ENCODE results near the gene IER2.

DNA sequence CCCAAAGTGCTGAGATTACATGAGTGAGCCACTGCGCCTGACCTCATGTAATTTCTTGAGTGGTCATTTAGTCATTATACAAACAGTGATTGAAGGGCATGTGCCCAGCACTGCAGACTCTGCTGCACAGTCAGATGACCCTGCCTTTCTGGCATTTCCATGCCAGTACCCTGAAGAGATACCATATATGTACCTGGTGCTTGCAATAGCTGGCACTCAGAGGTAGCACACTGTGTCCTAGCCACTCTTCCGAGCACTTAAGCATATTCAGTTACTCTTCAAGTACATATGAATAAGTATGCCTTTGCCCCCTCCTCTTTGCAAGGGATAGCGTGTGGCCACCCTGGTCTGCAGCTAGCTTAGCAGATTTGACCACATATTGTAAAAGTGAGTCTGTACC is 15.6 kb upstream of the IER2 start:
- TF ChIP-seq, protein P1, sequence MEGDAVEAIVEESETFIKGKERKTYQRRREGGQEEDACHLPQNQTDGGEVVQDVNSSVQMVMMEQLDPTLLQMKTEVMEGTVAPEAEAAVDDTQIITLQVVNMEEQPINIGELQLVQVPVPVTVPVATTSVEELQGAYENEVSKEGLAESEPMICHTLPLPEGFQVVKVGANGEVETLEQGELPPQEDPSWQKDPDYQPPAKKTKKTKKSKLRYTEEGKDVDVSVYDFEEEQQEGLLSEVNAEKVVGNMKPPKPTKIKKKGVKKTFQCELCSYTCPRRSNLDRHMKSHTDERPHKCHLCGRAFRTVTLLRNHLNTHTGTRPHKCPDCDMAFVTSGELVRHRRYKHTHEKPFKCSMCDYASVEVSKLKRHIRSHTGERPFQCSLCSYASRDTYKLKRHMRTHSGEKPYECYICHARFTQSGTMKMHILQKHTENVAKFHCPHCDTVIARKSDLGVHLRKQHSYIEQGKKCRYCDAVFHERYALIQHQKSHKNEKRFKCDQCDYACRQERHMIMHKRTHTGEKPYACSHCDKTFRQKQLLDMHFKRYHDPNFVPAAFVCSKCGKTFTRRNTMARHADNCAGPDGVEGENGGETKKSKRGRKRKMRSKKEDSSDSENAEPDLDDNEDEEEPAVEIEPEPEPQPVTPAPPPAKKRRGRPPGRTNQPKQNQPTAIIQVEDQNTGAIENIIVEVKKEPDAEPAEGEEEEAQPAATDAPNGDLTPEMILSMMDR (IDR thresholded peaks at IDR 0.05; ENCODE audit: poor library complexity): no peak
- no peak for TF ChIP-seq EZH2phosphoT487 (IDR thresholded peaks at IDR 0.05; ENCODE audit: low read depth, severe bottlenecking, unreplicated experiment)
